ENCODE results near the gene SCFD2. TPM values are rescaled to one million over a fixed set of nuclear protein-coding genes. Genes with fewer than 3 reads are reported as not detected.

The SCFD2 gene
- polyA plus RNA-seq, 2 of the 4 experiments (the other 2 are of a cell fraction) = 7.6 to 10.8 TPM

- FAIRE-seq = no peak
- Histone ChIP-seq H3K27ac (no peak overlapping the region), H3K9me3 (no peaks in the 10 kb centered on the region), H3K4me2 (no peak overlapping the region), H3K4me3 (no peak overlapping the region), H3K4me1 (no peaks in the 10 kb centered on the region)
- ChIA-PET CTCF (no interaction called here), POLR2A (no interaction called here)
- ATAC-seq = no peak
- TF ChIP-seq NFE2L2 (conservative IDR thresholded peaks at IDR 0.05; ENCODE audit: low read length) (no peak), HOXB5 (CRISPR knock-in tag; IDR thresholded peaks at IDR 0.05) (no peak), BHLHE40 (IDR thresholded peaks at IDR 0.05; ENCODE audit: low read depth, low read length) (no peak)
- DNase-seq (ENCODE audit: low read depth in 1 of 2, low spot score in 1 of 2) = no peak
- WGBS (ENCODE audit: missing lambda C conversion rate) = 75% methylated on average over 4 of the region's 4 CpGs
Measured at GRCh38 chr4:52931243-52931642, 434.6 kb downstream of the SCFD2 start.

GRCh38 chr4:52926196-52926974 lies 439.5 kb downstream of the SCFD2 start:
- Histone ChIP-seq H3K27ac (no peak overlapping the region), H3K4me1 (no peaks in the 10 kb centered on the region), H3K4me2 (no peak overlapping the region), H3K4me3 (no peak overlapping the region), H3K9me3 (no peaks in the 10 kb centered on the region)
- DNase-seq (ENCODE audit: low read depth in 1 of 2, low spot score in 1 of 2) (no peak), ATAC-seq (no peak), FAIRE-seq (no peak)
- ChIA-PET CTCF (no interaction called here), POLR2A (no interaction called here)
- TF ChIP-seq POLR2A (IDR thresholded peaks at IDR 0.05; ENCODE audit: low read length) (no peak), ESRRA (IDR thresholded peaks at IDR 0.05; ENCODE audit: borderline replicate concordance, low read length) (no peak)
- 72% methylated on average over 9 of the region's 9 CpGs for WGBS (ENCODE audit: missing lambda C conversion rate)

GRCh38 chr4:52925531-52925968 lies 440.3 kb downstream of the SCFD2 start:
- Histone ChIP-seq H3K4me1 (no peaks in the 10 kb centered on the region), H3K4me2 (no peak overlapping the region), H3K27ac (no peak overlapping the region), H3K9me3 (no peaks in the 10 kb centered on the region), H3K4me3 (no peak overlapping the region)
- DNase-seq (ENCODE audit: low read depth in 1 of 2, low spot score in 1 of 2) = no peak
- ATAC-seq = no peak
- ChIA-PET POLR2A (no interaction called here), CTCF (no interaction called here)
- TF ChIP-seq HOXB13 (CRISPR knock-in tag; IDR thresholded peaks at IDR 0.05; ENCODE audit: low read depth) (no peak), REST (IDR thresholded peaks at IDR 0.05) (no peak), HDAC2 (IDR thresholded peaks at IDR 0.05) (no peak), BHLHE40 (IDR thresholded peaks at IDR 0.05; ENCODE audit: low read depth, low read length) (no peak), RFX5 (IDR thresholded peaks at IDR 0.05) (no peak), ATOH8 (CRISPR knock-in tag; IDR thresholded peaks at IDR 0.05; ENCODE audit: low read depth) (no peak)
- FAIRE-seq = no peak
- 76% methylated on average over 3 of the region's 3 CpGs for WGBS (ENCODE audit: missing lambda C conversion rate)

GRCh38 chr4:52919461-52919860 lies 446.4 kb downstream of the SCFD2 start:
- 91% methylated on average over 2 of the region's 2 CpGs for WGBS (ENCODE audit: missing lambda C conversion rate)
- H3K4me2 ChIP-seq = no peak overlapping the region
- no peak overlapping the region for H3K27ac ChIP-seq
- H3K4me3 ChIP-seq = no peak overlapping the region
- ChIA-PET CTCF (no interaction called here), POLR2A (no interaction called here)
- H3K4me1 ChIP-seq = no peaks in the 10 kb centered on the region
- DNase-seq (ENCODE audit: low read depth in 1 of 2, low spot score in 1 of 2) = no peak
- H3K9me3 ChIP-seq = no peaks in the 10 kb centered on the region
- ATAC-seq = no peak
- TF ChIP-seq MAFK (IDR thresholded peaks at IDR 0.05; ENCODE audit: partially characterized antibody) (no peak), NR3C1 (IDR thresholded peaks at IDR 0.05) (no peak), CHD4 (IDR thresholded peaks at IDR 0.05; ENCODE audit: borderline replicate concordance) (no peak), MAZ (IDR thresholded peaks at IDR 0.05; ENCODE audit: borderline replicate concordance, low read depth, low read length) (no peak), RCOR1 (IDR thresholded peaks at IDR 0.05; ENCODE audit: low read depth, low read length) (no peak), E2F6 (IDR thresholded peaks at IDR 0.05; ENCODE audit: borderline replicate concordance, low read depth) (no peak), TP53 (CRISPR knock-in tag; IDR thresholded peaks at IDR 0.05) (no peak)
- FAIRE-seq = no peak
